Measurements from ENCODE around the gene ANKRD13A.

GRCh38 chr12:110001596-110001995 lies 2.4 kb downstream of the ANKRD13A start:
- no peak for TF ChIP-seq CTCF (IDR thresholded peaks at IDR 0.05)
- no peak for TF ChIP-seq POLR2A (IDR thresholded peaks at IDR 0.05)
